Measurements from ENCODE around the gene SPAG16.
"Not testable (repeated sequence)": the region's sequence is repeated elsewhere in the genome, so short reads cannot be mapped to it uniquely, and the experiment has no call there.

The SPAG16 gene

DNA sequence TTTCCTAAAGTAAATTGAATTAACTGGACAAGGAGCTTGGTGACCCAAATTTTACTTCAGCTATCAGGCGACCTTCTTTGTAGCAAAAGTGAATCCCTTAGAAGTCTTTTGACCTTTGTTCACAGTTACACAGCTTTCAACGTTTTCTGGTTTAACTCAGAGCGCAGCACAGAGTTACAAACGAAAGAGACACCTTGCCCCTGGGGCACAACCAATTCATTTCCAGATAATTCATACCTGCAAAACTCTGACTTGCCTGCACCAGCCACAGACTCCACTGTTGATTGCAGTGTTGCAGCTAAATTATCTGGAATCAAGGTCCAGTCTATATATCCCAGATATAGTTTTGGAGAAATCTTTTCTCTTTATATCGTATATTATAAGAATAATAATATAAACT, 768.0 kb downstream of the SPAG16 start:
- Histone ChIP-seq H3K14ac (ENCODE audit: low read length in 2 of 2) (no peak overlapping the region), H4K8ac (ENCODE audit: low read length) (no peak overlapping the region), H2BK15ac (ENCODE audit: low read depth, poor library complexity, severe bottlenecking) (no peak overlapping the region), H3K23ac (ENCODE audit: low read length in 2 of 2) (no peak overlapping the region), H3K4me3 (ENCODE audit: insufficient read depth in 1 of 2, low read depth in 1 of 2, low read length in 2 of 2) (no peak overlapping the region), H2BK12ac (ENCODE audit: low read length in 2 of 2) (no peak overlapping the region), H2BK120ac (ENCODE audit: low read depth, low read length) (no peak overlapping the region), H3K36me3 (ENCODE audit: control insufficient read depth in 1 of 2, insufficient read depth in 2 of 2, low read depth in 1 of 2, low read length in 2 of 2) (no peaks in the 10 kb centered on the region), H2BK5ac (ENCODE audit: low read depth, low read length, poor library complexity, severe bottlenecking) (no peak overlapping the region), H3K27me3 (ENCODE audit: control insufficient read depth in 1 of 2, insufficient read depth in 1 of 2, low read length in 2 of 2) (no peaks in the 10 kb centered on the region), H3K27ac (ENCODE audit: low read length, poor library complexity, severe bottlenecking) (no peak overlapping the region), H3K18ac (ENCODE audit: low read depth in 1 of 2, low read length in 2 of 2) (no peak overlapping the region), H3K79me1 (replicated peaks; ENCODE audit: low read length, poor library complexity, severe bottlenecking) (no peaks in the 10 kb centered on the region), H2AK5ac (ENCODE audit: low read length, severe bottlenecking) (no peak overlapping the region), H3K4me2 (ENCODE audit: low read length, poor library complexity, severe bottlenecking) (no peak overlapping the region), H3K9me3 (ENCODE audit: control insufficient read depth, low read length) (no peaks in the 10 kb centered on the region), H3K4me1 (ENCODE audit: control insufficient read depth, insufficient read depth, low read depth, low read length) (no peaks in the 10 kb centered on the region), H4K91ac (ENCODE audit: low read length) (no peak overlapping the region), H3K9ac (ENCODE audit: low read length) (no peak overlapping the region), H2AFZ (ENCODE audit: low read depth, low read length) (no peak overlapping the region), H3K4ac (ENCODE audit: low read depth in 1 of 2, low read length in 2 of 2) (no peak overlapping the region)
- no peak for DNase-seq
- 85% methylated on average over 4 of the region's 5 CpGs for WGBS

DNA sequence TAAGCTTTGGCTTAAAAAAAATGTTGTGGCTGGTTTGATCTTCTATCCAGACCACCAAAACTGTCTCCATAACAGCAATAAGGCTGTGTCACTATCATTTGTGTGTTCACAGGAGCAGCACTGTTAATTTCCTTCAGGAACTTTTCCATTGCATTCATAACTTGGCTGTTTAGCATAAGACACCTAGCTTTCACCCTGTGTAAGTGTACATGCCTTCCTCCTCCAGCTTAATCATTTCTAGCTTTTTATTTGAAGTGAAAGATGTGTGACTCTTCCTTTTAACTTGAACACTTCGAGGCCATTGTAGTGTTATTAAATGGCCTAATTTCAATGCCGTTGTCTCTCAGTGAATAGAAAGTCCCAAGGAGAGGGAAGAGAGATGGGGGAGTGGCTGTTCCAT, 773.7 kb downstream of the SPAG16 start:
- Histone ChIP-seq H3K9me3 (ENCODE audit: control insufficient read depth, low read length) (no peaks in the 10 kb centered on the region), H4K8ac (ENCODE audit: low read length) (no peak overlapping the region), H3K14ac (ENCODE audit: low read length in 2 of 2) (no peak overlapping the region), H3K4me3 (ENCODE audit: insufficient read depth in 1 of 2, low read depth in 1 of 2, low read length in 2 of 2) (no peak overlapping the region), H3K18ac (ENCODE audit: low read depth in 1 of 2, low read length in 2 of 2) (no peak overlapping the region), H3K4ac (ENCODE audit: low read depth in 1 of 2, low read length in 2 of 2) (no peak overlapping the region), H3K9ac (ENCODE audit: low read length) (no peak overlapping the region), H3K23ac (ENCODE audit: low read length in 2 of 2) (no peak overlapping the region), H2AK5ac (ENCODE audit: low read length, severe bottlenecking) (no peak overlapping the region), H2BK12ac (ENCODE audit: low read length in 2 of 2) (no peak overlapping the region), H3K79me1 (replicated peaks; ENCODE audit: low read length, poor library complexity, severe bottlenecking) (no peaks in the 10 kb centered on the region), H2BK15ac (ENCODE audit: low read depth, poor library complexity, severe bottlenecking) (no peak overlapping the region), H2BK120ac (ENCODE audit: low read depth, low read length) (no peak overlapping the region), H3K27me3 (ENCODE audit: control insufficient read depth in 1 of 2, insufficient read depth in 1 of 2, low read length in 2 of 2) (no peaks in the 10 kb centered on the region), H3K4me2 (ENCODE audit: low read length, poor library complexity, severe bottlenecking) (no peak overlapping the region), H3K27ac (ENCODE audit: low read length, poor library complexity, severe bottlenecking) (no peak overlapping the region), H3K4me1 (ENCODE audit: control insufficient read depth, insufficient read depth, low read depth, low read length) (no peaks in the 10 kb centered on the region), H4K91ac (ENCODE audit: low read length) (no peak overlapping the region), H2AFZ (ENCODE audit: low read depth, low read length) (no peak overlapping the region), H2BK5ac (ENCODE audit: low read depth, low read length, poor library complexity, severe bottlenecking) (no peak overlapping the region), H3K36me3 (ENCODE audit: control insufficient read depth in 1 of 2, insufficient read depth in 2 of 2, low read depth in 1 of 2, low read length in 2 of 2) (no peaks in the 10 kb centered on the region)
- no peak for DNase-seq
- 91% methylated on average over 2 of the region's 2 CpGs for WGBS

GRCh38 chr2:214062279-214062678, 778.0 kb downstream of the SPAG16 start:
- H4K91ac ChIP-seq (ENCODE audit: low read length); H2AFZ ChIP-seq (ENCODE audit: low read depth, low read length); H2AK5ac ChIP-seq (ENCODE audit: low read length, severe bottlenecking); H2BK5ac ChIP-seq (ENCODE audit: low read depth, low read length, poor library complexity, severe bottlenecking); H3K27ac ChIP-seq (ENCODE audit: low read length, poor library complexity, severe bottlenecking); H3K9me3 ChIP-seq (ENCODE audit: control insufficient read depth, low read length); H3K4me3 ChIP-seq (ENCODE audit: insufficient read depth in 1 of 2, low read depth in 1 of 2, low read length in 2 of 2); H3K4me1 ChIP-seq (ENCODE audit: control insufficient read depth, insufficient read depth, low read depth, low read length); H3K79me1 ChIP-seq (replicated peaks; ENCODE audit: low read length, poor library complexity, severe bottlenecking); H2BK15ac ChIP-seq (ENCODE audit: low read depth, poor library complexity, severe bottlenecking); H2BK12ac ChIP-seq (ENCODE audit: low read length in 2 of 2); H4K8ac ChIP-seq (ENCODE audit: low read length); H3K23ac ChIP-seq (ENCODE audit: low read length in 2 of 2); H3K14ac ChIP-seq (ENCODE audit: low read length in 2 of 2); H3K4me2 ChIP-seq (ENCODE audit: low read length, poor library complexity, severe bottlenecking); H2BK120ac ChIP-seq (ENCODE audit: low read depth, low read length); H3K4ac ChIP-seq (ENCODE audit: low read depth in 1 of 2, low read length in 2 of 2); H3K9ac ChIP-seq (ENCODE audit: low read length); H3K18ac ChIP-seq (ENCODE audit: low read depth in 1 of 2, low read length in 2 of 2); DNase-seq; H3K27me3 ChIP-seq (ENCODE audit: control insufficient read depth in 1 of 2, insufficient read depth in 1 of 2, low read length in 2 of 2); H3K36me3 ChIP-seq (ENCODE audit: control insufficient read depth in 1 of 2, insufficient read depth in 2 of 2, low read depth in 1 of 2, low read length in 2 of 2): not testable (repeated sequence)
- WGBS = 96% methylated on average over 5 of the region's 5 CpGs

DNA sequence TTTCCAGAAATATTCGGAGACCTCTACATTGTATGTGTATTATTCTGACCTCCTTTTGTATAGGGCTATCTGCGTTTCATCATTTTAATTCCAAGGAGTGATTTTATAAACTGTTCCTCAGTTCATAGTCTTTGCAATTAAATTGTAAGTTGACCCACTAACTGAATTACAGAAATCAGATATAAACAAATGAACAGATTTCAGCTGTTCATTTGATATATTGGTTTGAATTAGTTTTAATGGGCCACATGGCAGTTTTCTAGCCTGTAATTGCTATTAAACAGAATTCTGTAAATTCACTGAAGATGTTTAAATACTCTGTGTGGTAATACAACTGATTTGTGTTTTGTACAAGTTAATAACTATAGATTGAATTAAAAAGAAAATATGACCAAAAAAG, 780.2 kb downstream of the SPAG16 start:
- no peak overlapping the region for H3K27ac ChIP-seq (ENCODE audit: low read length, poor library complexity, severe bottlenecking)
- no peaks in the 10 kb centered on the region for H3K36me3 ChIP-seq (ENCODE audit: control insufficient read depth in 1 of 2, insufficient read depth in 2 of 2, low read depth in 1 of 2, low read length in 2 of 2)
- no peak overlapping the region for H2BK5ac ChIP-seq (ENCODE audit: low read depth, low read length, poor library complexity, severe bottlenecking)
- no CpG with 5 or more reads among the region's 2 CpGs for WGBS
- no peak overlapping the region for H3K14ac ChIP-seq (ENCODE audit: low read length in 2 of 2)
- no peaks in the 10 kb centered on the region for H3K27me3 ChIP-seq (ENCODE audit: control insufficient read depth in 1 of 2, insufficient read depth in 1 of 2, low read length in 2 of 2)
- no peaks in the 10 kb centered on the region for H3K4me1 ChIP-seq (ENCODE audit: control insufficient read depth, insufficient read depth, low read depth, low read length)
- no peak overlapping the region for H4K8ac ChIP-seq (ENCODE audit: low read length)
- no peaks in the 10 kb centered on the region for H3K79me1 ChIP-seq (replicated peaks; ENCODE audit: low read length, poor library complexity, severe bottlenecking)
- H3K9ac ChIP-seq (ENCODE audit: low read length) = no peak overlapping the region
- no peak overlapping the region for H2BK15ac ChIP-seq (ENCODE audit: low read depth, poor library complexity, severe bottlenecking)
- no peak overlapping the region for H2BK120ac ChIP-seq (ENCODE audit: low read depth, low read length)
- H3K23ac ChIP-seq (ENCODE audit: low read length in 2 of 2) = no peak overlapping the region
- no peak overlapping the region for H3K4me3 ChIP-seq (ENCODE audit: insufficient read depth in 1 of 2, low read depth in 1 of 2, low read length in 2 of 2)
- no peak for DNase-seq
- H2BK12ac ChIP-seq (ENCODE audit: low read length in 2 of 2) = no peak overlapping the region
- no peak overlapping the region for H2AK5ac ChIP-seq (ENCODE audit: low read length, severe bottlenecking)
- H3K18ac ChIP-seq (ENCODE audit: low read depth in 1 of 2, low read length in 2 of 2) = no peak overlapping the region
- H3K9me3 ChIP-seq (ENCODE audit: control insufficient read depth, low read length) = no peaks in the 10 kb centered on the region
- no peak overlapping the region for H3K4ac ChIP-seq (ENCODE audit: low read depth in 1 of 2, low read length in 2 of 2)
- no peak overlapping the region for H2AFZ ChIP-seq (ENCODE audit: low read depth, low read length)
- no peak overlapping the region for H4K91ac ChIP-seq (ENCODE audit: low read length)
- H3K4me2 ChIP-seq (ENCODE audit: low read length, poor library complexity, severe bottlenecking) = no peak overlapping the region

Measured in mesenchymal stem cell (in vitro differentiated cells and primary cell).